ENCODE data around the gene SNRNP200.

The SNRNP200 gene

DNA sequence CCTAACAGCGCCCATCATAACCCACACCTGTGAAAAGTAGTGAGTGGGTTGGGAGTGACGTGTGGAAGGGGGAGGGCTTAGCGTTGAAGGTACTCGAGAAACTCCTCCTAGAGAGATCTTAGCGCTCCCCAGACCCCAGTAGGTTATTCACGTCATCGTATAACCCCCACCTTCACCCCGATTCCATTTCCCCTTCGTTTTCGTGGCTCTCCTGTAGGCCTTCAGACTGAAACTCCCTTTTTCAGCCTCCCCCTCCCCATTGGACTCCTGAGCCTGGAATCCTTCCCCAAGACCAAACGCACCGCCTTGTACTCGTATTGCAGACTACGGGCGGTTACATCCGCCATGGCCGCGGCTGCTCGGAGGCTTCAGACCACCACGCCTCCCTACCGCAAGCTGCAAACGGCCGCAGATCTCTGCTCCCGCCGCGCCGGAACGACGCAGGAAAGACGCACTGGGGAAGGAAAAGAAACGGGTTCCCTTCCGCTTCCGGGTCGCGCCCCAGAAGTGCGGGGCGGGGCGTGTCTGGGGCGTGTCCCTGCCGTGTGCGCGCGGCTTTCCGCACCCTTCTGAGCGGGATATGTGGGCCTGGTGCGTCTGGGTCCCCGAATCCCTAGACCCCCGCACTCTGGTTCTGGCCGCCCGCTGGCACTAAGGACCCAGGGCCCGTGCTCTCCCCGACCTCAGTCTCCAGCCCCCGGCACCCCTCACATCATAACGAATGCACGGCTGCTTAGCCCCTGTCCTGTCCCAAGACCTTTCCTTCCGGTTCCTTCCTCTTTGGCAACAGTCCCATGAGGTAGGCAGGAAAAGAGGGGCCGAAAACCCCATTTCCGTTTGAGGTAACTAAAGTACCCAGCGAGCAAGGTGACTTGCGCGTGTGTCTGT is at the start of gene SNRNP200:
SNRNP200 (minus strand) TSS at position 456 of the 888 bp plus-strand sequence; CDS start at position 347, 109 bp downstream.
- peak; percentile 88 for DNase-seq

DNA sequence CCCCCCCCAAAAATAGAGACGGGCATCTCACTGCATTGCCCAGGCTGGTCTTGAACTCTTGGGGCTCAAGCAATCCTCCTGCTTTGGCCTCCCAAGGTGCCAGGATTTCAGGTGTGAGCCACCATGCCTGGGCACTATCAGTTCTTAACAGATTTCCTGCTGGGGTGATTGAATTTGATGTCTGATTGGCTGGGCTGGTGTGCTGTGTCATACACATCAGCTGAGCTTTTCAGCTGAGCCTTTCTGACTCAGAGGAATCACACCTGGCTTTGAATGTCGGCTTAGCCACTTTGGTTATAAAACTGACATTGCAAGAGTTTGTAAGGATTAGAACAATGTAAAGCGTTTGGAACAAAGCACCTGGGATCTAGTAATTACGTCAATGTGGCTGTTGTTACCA is 49.1 kb upstream of the SNRNP200 start:
- DNase-seq: no peak

DNA sequence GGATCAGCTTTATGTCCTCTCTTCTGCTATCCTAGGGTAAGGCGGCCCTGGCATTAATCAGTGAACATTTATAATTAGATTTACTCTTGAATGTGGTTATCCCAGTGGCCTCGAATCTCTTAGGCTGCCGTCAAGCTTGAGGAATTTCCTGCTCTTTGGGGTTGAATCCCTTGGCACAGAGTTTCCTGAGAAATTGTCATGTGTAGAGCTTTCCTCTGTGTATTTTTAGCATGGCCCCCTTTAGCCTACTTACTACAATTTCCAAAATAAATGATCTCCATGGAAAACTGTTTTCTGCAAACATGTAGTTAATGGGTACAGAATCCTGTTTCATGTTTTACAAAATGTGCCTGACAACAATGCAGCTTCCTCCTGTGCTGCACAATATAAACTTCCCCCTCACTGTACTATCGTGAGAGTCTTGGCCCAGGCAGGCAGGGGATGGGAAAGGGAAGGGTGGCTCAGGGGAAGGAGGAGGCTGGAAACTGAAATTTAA is 48.3 kb upstream of the SNRNP200 start:
- DNase-seq: no peak

DNA sequence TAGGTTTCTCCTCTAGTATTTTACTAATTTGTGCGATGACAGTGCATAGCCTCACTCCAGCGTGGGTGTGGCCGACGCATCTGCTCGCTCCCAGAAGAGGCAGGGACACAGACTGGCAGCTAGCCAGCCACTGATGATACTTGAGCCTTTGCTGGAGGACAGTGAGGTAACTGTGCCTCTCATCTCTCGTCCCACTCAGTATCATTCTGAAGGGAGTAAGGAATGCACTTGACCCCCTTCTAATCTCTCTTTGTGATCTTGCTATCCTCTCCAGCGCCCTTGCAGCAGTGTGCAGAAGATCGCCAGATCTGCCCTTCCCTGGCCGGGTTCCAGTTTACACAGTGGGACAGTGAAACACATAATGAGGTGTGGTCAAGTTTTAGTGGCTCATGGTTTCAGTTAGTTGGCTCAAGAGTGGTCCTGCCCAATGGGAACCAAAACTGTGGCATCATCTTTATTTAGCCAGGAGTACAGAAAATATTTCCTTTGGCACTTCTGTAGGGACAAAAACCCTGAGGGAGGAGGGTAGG is 47.8 kb upstream of the SNRNP200 start:
- DNase-seq: no peak

DNA sequence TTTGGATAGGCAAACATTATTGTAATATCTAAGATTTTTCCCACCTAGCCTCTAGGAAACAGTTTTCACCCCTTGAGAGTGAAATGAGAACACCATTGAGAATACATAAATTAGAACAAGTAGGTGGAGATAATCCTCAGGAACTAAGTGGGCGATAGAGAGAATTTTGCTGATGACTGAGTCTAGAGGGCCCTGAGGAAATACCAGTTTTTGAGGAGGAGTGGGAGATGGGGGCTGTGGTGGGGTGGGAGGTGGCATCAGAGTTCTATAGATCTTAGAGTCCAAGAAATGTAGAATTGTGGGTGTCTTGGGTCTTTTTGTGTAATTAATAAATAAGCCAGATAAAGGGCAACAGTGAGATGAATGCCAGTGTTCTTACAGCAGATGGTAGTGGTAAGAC is 42.0 kb upstream of the SNRNP200 start:
- DNase-seq: no peak

DNA sequence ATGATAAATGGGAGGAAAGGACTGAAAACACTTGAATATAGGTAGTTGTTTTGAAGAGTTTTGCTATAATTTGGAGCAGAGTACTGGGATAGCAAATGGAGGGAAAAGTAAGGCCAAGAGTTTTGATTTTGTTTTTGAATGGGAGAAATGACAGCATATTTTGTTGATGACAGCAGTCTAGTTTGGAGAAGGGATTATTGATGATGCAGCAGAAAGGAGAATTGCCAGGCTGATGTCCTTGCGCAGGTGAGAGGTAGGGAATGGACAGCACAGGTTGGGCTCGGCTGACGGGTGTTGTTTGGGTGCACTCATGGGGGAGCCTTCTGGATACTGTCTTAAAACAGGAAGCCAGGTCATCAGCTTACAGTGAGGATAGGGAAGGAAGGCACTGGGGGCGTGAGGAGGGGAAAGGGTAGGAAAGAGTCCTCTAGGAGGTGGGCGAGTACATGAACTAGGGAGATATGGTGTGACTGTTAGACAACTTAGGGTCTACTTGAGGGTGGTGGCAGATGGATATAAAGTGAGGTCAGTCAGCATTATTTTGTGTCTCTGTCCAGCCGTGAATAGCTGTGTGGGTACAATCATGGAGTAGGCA is 40.6 kb upstream of the SNRNP200 start:
- DNase-seq: no peak

DNA sequence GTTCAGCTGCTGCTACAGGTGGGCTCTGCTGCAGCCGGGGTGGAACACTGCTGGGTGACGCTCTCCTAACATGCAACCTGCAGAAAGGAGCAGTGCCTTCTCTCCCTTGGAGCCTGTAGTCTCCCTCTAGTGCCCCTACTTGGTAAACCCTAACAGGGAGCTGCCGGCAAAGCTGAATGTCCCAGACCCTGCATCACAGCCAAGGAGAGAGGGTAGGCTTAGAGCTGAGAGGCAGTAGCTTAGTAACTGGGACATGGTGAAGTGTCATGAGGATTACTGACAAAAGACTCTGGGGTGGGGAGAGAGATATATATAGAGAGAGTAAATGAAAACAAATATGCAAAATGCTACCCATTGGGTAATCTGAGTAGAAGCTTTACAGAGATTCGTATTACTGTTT is 40.1 kb upstream of the SNRNP200 start:
- DNase-seq: no peak

DNA sequence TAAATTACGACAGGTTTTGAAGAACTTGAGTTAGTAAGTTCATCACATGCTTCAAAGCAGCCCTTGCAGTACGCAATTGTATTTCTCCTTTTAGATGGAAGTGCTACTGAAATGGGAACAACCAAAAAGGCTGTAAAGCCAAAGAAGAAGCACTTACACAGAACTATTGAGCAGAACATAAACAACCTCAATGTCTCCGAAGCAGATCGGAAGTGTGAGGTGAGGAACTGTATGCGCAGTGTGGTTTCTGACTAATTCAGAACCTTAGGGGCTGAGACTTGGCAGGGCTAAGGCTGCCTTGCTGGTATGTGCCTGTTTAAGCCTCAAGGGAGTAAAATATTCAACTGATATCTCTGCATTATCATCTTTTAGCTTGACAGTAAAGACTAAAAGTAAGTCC is 38.7 kb upstream of the SNRNP200 start:
- peak; percentile 42 for DNase-seq

DNA sequence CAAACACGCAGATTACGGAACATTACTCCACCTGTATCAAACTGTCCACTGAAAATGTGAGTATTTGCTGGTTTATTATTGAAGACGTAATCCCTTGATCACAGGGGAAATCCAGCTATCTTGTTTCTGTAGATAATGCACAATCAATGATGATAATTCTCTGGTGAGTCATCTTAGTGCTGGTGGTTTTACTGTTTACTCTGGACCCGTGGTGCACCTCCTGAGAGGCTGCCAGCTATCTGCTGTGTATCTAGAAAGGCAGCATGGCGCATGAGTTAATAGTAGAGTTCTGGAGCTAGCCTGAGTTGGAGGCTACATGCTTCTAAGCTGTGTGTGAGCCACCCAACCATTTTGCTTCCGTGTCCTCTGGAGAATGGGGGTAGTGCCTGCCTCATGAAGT is 36.7 kb upstream of the SNRNP200 start:
- peak; percentile 29 for DNase-seq

DNA sequence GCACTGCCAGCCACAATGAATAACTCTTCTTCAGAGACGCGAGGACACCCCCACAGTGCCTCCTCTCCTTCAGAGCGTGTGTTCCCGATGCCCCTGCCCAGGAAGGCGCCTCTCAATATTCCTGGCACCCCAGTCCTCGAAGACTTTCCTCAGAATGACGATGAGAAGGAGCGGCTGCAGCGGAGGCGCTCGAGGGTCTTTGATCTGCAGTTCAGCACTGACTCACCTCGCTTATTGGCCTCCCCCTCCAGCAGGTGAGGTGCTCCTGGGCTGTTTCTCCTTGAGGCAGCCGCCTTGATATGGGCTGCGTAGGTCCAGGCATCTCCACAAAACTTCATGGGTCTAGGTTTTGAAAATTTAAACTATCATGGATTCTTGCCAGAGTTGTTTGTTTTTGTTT is 36.3 kb upstream of the SNRNP200 start:
- no peak for DNase-seq

DNA sequence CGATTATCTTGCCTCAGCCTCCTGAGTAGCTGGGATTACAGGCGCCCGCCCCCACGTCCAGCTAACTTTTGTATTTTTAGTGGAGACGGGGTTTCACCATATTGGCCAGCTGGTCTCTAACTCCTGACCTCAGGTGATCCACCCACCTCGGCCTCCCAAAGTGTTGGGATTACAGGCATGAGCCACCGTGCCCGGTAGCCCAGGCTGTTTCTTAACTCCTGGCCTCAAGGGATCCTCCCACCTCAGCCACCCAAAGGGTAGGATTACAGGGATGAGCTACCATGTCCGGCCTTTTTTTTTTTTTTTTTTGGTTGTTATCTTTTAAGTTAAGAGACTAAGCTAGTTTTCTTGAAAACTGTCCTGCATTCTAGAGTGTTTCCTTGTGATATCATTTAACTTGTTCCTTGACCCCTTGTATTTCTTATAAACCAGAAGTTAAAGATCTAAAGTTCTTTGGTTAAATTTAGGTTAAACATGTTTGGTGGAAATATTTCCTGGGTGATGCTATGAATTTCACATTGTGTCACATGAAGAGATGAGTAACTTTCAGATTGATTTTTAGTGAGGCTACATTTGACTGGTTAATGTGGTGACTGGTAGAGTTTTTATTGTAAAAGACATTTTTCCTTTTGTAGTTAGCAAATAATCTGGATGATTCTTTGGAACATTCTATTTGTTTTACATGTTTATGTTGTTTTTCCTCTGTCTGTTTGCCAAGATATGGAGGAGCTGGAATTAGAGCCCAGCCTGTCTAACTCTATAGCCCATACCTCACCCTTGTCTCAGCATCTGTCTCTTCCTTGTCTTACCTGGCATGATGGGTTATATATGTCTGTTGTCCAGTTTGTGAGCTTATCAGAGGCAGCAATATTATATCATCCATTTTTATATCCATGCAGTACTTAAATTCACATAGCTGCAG is 35.4 kb upstream of the SNRNP200 start:
- DNase-seq: no peak

DNA sequence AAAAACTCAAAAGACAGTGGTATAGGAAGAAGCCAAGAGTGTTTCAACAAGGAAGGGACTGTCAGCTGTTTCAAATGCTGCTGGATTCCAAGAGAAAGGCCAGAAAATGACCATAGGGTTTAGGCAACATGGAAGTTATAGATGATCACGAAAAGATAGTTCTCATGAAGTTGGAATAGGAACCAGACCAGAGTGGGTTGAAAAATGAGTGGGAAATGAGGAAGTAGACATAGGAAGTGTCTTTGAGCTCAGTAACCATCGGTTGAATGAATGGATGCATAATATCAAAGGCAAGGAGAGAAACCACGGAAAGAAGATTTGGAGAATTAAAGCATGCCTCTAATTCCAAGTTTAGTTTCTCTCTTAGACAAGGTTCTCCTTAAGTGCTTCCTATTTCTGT is 31.5 kb upstream of the SNRNP200 start:
- no peak for DNase-seq

DNA sequence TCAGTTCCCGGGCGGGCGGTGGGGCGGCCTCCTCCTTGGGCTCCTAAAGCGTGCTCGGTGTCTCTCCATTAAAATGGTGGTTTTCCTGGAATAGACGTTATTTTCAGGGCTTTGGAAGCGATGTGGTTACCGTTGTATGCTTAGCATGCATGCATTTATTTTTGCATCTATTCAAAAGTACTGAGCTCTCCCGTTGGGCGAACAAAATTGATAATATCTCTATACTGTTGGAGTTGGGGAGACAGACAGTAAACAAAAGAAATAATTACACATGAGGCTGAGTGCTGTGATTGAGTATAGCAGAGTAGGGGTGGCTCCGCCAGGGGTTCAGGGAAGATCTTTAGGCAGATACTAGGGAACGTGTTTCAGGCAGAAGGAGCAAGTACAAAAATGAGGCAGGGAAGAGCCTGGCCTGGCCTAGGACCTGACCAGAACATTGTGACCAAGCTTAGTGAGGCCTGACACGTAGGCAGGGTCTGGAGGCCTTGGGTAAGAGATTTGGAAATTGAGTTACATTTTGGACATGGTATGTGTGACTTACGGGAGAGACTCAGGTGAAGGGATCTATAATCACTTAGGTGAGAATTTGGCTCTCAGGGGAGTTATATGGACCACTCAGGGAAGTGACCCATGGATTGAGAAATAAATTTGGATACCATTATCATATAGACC is 30.9 kb upstream of the SNRNP200 start:
- no peak for DNase-seq

DNA sequence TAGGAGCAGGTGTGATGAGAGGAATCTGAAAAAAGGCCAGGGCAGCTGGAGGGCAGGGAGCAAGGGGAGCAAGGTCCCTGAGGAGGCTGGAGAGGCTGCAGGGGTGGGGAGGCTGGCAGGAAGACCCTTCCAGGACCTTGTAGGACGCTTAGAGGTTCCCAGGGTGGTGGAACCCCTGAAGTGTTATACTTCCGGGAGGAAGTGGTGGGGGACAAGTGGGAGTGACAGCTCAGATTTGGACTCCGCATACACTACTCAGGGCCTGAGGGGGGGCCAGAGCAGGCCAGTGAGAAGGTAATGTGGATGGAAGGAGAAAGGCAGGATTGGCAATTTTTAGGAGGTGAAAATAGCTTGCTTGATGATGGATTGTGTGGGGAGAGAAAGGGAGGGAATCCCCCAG is 28.4 kb upstream of the SNRNP200 start:
- no peak for DNase-seq

DNA sequence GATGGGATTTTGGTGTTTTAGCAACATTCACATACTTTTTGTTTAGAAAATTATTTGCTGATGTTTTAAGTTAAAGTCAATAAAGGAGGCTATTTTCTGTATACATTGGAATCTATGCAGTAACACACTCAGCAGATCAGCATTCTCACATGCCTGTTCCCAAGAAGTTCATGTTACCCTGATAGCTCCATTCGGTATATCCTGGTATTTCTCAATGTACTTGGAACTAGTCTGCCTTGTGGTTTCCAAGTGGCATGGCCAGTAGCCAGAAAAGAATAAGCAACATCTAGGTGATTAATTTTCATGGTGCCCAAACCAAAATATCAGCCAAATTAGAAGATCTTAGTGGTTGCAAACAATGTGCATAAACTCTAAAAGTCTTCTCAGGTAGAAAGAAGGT is 25.1 kb upstream of the SNRNP200 start:
- no peak for DNase-seq

DNA sequence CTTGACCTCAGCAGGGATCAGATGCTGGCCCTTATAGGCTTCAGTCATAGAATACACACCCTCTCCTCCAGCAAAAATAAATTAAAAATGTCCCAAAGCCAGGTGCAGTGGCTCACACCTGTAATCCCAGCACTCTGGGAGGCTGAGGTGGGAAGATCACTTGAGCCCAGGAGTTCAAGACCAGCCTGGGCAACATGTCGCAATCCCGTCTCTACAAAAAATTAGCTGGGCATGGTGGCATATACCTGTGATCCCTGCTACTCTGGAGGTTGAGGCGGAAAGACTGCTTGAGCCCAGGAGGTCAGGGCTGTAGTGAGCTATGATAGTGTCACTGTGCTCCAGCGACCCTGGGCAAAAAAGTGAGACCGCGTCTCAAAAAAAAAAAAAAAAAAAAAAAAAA is 24.5 kb upstream of the SNRNP200 start:
- no peak for DNase-seq

DNA sequence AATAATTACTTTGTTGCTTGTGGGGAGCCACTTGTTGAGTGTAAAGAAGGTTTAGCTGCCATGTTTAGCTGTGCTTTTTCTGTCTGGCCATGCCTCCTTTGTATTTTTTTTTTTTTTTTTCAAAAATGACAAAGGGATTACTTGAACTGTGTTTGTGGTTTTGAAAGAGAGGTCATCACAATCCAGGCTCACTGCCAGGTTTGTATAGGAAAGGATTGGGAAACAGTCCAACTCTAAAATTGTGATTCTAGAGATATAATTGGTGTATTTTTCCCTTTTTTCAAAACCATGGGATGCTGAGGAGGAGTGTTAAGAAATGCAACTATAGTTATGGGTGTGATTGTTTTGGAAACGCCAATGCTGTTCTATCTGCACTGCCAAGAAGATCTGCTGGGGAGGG is 24.1 kb upstream of the SNRNP200 start:
- DNase-seq: no peak

DNA sequence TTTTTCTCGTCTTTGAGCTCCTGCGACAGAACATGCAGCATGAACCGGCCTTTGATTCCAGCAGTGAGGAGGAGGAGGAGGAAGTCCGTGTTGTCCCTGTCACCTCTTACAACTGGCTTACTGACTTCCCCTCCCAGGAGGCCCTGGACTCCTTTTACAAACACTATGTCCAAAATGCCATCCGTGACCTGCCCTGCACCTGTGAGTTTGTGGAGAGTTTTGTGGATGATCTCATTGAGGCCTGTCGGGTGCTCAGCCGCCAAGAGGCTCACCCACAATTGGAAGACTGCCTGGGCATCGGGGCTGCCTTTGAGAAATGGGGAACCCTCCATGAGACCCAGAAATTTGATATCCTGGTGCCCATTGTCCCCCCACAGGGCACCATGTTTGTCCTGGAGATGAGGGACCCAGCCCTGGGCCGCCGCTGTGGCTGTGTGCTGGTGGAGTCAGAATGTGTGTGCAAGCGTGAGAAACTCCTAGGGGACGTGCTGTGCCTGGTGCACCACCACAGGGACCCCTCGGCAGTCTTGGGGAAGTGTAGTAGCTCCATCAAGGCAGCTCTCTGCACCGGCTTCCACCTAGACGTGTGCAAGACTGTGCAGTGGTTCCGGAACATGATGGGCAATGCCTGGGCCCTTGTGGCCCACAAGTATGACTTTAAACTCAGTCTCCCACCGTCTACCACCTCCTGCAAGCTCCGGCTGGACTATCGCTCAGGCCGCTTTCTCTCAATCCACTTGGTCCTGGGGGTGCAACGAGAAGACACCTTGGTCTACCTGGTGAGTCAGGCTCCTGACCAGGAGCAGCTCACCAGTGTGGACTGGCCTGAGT is 21.9 kb upstream of the SNRNP200 start:
- no peak for DNase-seq

DNA sequence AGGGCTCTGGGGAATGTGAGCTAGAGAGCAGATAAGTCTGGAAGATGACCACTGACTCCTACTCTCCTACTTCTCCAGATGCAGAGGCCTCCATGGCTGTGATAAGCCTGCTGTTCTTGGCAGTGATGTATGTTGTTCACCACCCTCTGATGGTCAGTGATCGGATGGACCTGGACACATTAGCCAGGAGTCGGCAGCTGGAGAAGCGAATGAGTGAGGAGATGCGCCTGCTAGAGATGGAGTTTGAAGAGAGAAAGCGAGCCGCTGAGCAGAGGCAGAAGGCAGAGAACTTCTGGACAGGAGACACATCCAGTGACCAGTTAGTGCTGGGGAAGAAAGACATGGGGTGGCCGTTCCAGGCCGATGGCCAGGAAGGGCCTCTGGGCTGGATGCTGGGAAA is 21.2 kb upstream of the SNRNP200 start:
- DNase-seq: no peak

DNA sequence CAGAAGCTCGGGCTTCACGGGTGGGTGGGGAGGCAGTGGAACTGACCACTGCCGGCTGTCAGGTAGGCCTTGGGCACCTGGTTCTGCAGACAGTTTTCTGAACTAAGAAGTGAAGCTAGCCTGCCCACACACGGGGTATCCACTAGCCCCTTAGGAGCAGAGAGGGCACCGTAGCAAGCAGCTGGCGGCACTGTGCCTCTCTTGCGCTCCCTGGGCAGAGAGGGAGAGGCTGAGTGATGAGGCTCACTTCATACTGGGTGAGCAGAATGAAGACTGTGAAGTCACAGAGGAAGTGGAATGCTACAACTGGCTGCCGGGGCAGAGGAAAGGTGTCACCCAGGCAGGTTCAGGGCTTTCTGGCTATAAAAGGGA is 20.5 kb upstream of the SNRNP200 start:
- DNase-seq: peak; percentile 53

DNA sequence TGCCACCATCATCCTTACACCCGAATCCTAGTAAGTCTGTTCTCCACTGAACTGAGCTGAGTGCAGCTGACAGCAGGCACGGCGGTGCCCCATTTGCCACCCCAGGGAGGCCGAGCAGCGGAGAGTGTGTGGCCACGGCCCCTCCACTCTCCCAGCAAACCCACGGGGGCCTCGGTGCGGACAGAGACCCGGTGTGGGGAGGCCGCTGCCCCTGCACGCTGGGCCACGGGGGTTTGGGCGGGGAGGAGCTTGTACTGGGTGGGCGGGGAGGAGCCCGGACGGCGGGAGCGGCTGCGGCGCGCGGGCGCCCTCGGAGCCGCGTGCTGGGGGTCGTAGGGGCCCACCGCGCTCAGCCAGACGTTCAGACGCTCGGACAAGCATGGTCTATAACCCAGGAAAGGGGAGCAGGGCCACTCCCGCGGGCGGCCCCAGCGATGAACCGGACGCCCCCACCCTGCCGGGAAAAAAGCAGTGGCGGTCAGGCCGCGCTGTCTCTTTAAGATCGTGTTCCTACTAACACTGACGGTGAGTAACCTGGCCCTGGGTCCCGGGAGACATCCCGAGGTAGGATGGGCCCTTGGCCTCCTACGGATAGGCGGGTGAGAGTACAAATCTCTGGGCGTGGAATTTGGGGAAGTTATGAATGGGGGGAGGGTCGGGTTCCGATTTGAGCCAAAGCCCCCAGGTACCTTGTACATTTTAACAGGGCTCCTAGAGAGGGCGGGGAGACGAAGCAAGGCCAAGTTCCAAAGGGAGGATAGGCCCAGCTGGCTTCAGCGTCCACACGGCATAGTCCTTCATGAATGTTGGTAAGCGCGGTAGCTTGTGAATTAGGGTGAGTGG is 19.9 kb upstream of the SNRNP200 start, which contains the start of gene ITPRIPL1:
ITPRIPL1 (plus strand) TSS at position 277 of the 843 bp plus-strand sequence; CDS start at position 800, 523 bp downstream.
- no peak for DNase-seq

All from CD4-positive, alpha-beta T cell treated with Interferon gamma for 1 hour (primary cell).